Thyroid gland (tissue), 4 donors: ENCODE measurements around the gene BACH2.

Source experiments
- POLR2A ChIP-seq, 2 donors: fragments of 450-650 bp; IDR thresholded peaks; one replicate each; pipeline ENCODE4 v1.6.1; 2017; ENCODE audit warnings: antibody characterized with exemption in 2 of 2, mild to moderate bottlenecking in 2 of 2, moderate library complexity in 1 of 2
- TF ChIP-seq, protein P1 (sequence below), 6 experiments: fragments of 200-600 bp in 3 of 6; fragments of 450-650 bp in 3 of 6; sonication (generic) in 3 of 6; IDR thresholded peaks; one replicate each; pipeline ENCODE4 v1.5.1; 2016 to 2019; ENCODE audit warnings: antibody characterized with exemption in 6 of 6, mild to moderate bottlenecking in 2 of 6, inconsistent platforms in 1 of 6, moderate library complexity in 1 of 6

DNA sequence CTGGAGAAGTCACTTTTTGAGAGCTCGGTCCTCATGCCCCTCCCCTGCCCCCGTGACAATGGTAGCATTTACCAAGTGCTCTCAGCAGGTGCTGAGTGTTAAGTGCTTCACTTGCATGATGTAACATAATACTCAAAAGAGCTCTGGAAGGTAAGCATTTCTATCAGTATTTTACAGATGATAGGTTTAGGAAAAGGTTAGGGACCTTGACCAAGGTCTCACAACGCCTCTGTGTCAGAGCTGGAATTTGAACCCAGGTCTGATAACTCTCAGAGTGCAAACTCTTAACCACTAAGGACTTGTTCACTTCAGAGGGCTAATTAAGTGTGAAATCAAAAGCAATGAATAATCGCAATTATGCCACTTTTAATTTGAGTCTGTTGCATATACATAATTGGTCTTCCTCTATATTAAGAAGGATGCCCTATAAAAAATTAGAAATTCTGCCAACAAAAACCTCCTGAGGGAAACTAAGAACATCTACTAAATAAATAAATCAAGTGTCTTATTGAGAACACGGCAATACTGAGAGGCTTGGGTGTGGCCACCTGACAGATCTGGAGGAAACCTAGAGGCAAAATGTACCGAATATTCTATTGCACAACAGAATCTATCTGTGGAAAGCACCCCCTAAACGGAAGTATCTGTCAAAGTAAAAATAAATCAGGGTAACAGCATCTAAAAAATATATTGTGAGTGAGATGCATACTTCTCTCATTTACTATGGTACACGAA, 109.8 kb downstream of the BACH2 start:
- TF ChIP-seq, protein P1, sequence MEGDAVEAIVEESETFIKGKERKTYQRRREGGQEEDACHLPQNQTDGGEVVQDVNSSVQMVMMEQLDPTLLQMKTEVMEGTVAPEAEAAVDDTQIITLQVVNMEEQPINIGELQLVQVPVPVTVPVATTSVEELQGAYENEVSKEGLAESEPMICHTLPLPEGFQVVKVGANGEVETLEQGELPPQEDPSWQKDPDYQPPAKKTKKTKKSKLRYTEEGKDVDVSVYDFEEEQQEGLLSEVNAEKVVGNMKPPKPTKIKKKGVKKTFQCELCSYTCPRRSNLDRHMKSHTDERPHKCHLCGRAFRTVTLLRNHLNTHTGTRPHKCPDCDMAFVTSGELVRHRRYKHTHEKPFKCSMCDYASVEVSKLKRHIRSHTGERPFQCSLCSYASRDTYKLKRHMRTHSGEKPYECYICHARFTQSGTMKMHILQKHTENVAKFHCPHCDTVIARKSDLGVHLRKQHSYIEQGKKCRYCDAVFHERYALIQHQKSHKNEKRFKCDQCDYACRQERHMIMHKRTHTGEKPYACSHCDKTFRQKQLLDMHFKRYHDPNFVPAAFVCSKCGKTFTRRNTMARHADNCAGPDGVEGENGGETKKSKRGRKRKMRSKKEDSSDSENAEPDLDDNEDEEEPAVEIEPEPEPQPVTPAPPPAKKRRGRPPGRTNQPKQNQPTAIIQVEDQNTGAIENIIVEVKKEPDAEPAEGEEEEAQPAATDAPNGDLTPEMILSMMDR (IDR thresholded peaks at IDR 0.05) = no peak
- no peak for TF ChIP-seq POLR2A (IDR thresholded peaks at IDR 0.05)
